Trophoblast cell (in vitro differentiated cells and primary cell): ENCODE results near the gene CLEC20A. TPM values are rescaled to one million over a fixed set of nuclear protein-coding genes. Genes with fewer than 3 reads are reported as not detected.
A peak's percentile ranks its signal among the peaks of the same experiment; 100 is the strongest.

Source experiments
- DNase-seq, 2 donors: peaks; one replicate each; pipeline ENCODE4 v3.0.0-alpha.2; 2016
- H2AFZ ChIP-seq: 2 replicates; pipeline ENCODE4 v1.6.1; 2013; ENCODE audit warnings: low read length, moderate library complexity, mild to moderate bottlenecking; ENCODE audit not compliant: insufficient read depth, poor library complexity
- H2AK5ac ChIP-seq: 2 replicates; pipeline ENCODE4 v1.6.1; 2013; ENCODE audit warnings: mild to moderate bottlenecking, low read length
- H2BK120ac ChIP-seq: 2 replicates; pipeline ENCODE4 v1.6.1; 2013; ENCODE audit warnings: low read length, mild to moderate bottlenecking, moderate library complexity; ENCODE audit not compliant: insufficient read depth, poor library complexity
- H2BK12ac ChIP-seq: 2 replicates; pipeline ENCODE4 v1.6.1; 2013; ENCODE audit warnings: mild to moderate bottlenecking, low read length, moderate library complexity
- H2BK5ac ChIP-seq: 2 replicates; pipeline ENCODE4 v1.6.1; 2013; ENCODE audit warnings: low read length, low read depth, moderate library complexity, mild to moderate bottlenecking; ENCODE audit not compliant: poor library complexity
- H3K14ac ChIP-seq: 2 replicates; pipeline ENCODE4 v1.6.1; 2013; ENCODE audit warnings: mild to moderate bottlenecking, low read length
- H3K18ac ChIP-seq: 2 replicates; pipeline ENCODE4 v1.6.1; 2013; ENCODE audit warnings: mild to moderate bottlenecking, low read length
- H3K23ac ChIP-seq: 2 replicates; pipeline ENCODE4 v1.6.1; 2013; ENCODE audit warnings: low read length
- H3K27ac ChIP-seq: 2 replicates; pipeline ENCODE4 v1.5.1; 2013; ENCODE audit warnings: low read depth, mild to moderate bottlenecking, inconsistent platforms, low read length, moderate library complexity
- H3K27me3 ChIP-seq: 2 replicates; pipeline ENCODE4 v1.6.1; 2013; ENCODE audit warnings: inconsistent platforms, mild to moderate bottlenecking, low read length, moderate library complexity; ENCODE audit not compliant: insufficient read depth
- H3K36me3 ChIP-seq, 2 experiments: 1 replicate in 1 of 2; 2 replicates in 1 of 2; pipeline ENCODE4 v1.6.1; 2013; ENCODE audit warnings: low read length in 2 of 2, mild to moderate bottlenecking in 2 of 2, moderate library complexity in 1 of 2; ENCODE audit not compliant: insufficient read depth in 2 of 2, control insufficient read depth in 1 of 2
- H3K4ac ChIP-seq: 2 replicates; pipeline ENCODE4 v1.6.1; 2013; ENCODE audit warnings: low read depth, mild to moderate bottlenecking, low read length, moderate library complexity
- H3K4me1 ChIP-seq, 2 experiments: 1 replicate in 1 of 2; 2 replicates in 1 of 2; pipeline ENCODE4 v1.6.1; 2013; ENCODE audit warnings: low read length in 2 of 2, mild to moderate bottlenecking in 2 of 2, moderate library complexity in 1 of 2; ENCODE audit not compliant: insufficient read depth in 2 of 2, control insufficient read depth in 1 of 2
- H3K4me2 ChIP-seq: 2 replicates; pipeline ENCODE4 v1.6.1; 2013; ENCODE audit warnings: inconsistent platforms, mild to moderate bottlenecking, low read length, moderate library complexity
- H3K4me3 ChIP-seq: 2 replicates; pipeline ENCODE4 v1.5.1; 2013; ENCODE audit warnings: mild to moderate bottlenecking, low read depth, low read length, inconsistent platforms
- H3K79me1 ChIP-seq: one replicate; pipeline ENCODE4 v1.6.1; 2013; ENCODE audit warnings: low read length
- H3K79me2 ChIP-seq: 2 replicates; pipeline ENCODE4 v1.6.1; 2013; ENCODE audit warnings: low read length, mild to moderate bottlenecking; ENCODE audit not compliant: control insufficient read depth, insufficient read depth, poor library complexity
- H3K9ac ChIP-seq: 2 replicates; pipeline ENCODE4 v1.6.1; 2013; ENCODE audit warnings: mild to moderate bottlenecking, low read length
- H3K9me3 ChIP-seq: 2 replicates; pipeline ENCODE4 v1.6.1; 2013; ENCODE audit warnings: low read depth, mild to moderate bottlenecking, control low read depth, inconsistent platforms, low read length; ENCODE audit not compliant: insufficient read depth
- H4K12ac ChIP-seq: 2 replicates; pipeline ENCODE4 v1.6.1; 2013; ENCODE audit warnings: low read depth, mild to moderate bottlenecking, low read length, moderate library complexity
- H4K8ac ChIP-seq: 2 replicates; pipeline ENCODE4 v1.6.1; 2013; ENCODE audit warnings: low read depth, mild to moderate bottlenecking, low read length, moderate library complexity
- H4K91ac ChIP-seq: one replicate; pipeline ENCODE4 v1.6.1; 2013; ENCODE audit warnings: low read depth, mild to moderate bottlenecking, low read length, moderate library complexity
- WGBS: extraction: QIAGEN DNeasy Blood & Tissue Kit; methylation state at CpG from one replicate; pipeline ENCODE4 v1.1.7; 2013; ENCODE audit warnings: missing lambda C conversion rate; ENCODE audit not compliant: insufficient read length, insufficient coverage; ENCODE audit errors: extremely low coverage; 5-methylcytosine and 5-hydroxymethylcytosine counted together
- polyA plus RNA-seq: library from polyadenylated mRNA; stranded (reverse); fragments of 200-250 nt; gene quantifications from 2 replicates; pipeline ENCODE4 v1.2.3, GENCODE V29; 2013

The CLEC20A gene
- not detected in 2 replicates for polyA plus RNA-seq

DNA sequence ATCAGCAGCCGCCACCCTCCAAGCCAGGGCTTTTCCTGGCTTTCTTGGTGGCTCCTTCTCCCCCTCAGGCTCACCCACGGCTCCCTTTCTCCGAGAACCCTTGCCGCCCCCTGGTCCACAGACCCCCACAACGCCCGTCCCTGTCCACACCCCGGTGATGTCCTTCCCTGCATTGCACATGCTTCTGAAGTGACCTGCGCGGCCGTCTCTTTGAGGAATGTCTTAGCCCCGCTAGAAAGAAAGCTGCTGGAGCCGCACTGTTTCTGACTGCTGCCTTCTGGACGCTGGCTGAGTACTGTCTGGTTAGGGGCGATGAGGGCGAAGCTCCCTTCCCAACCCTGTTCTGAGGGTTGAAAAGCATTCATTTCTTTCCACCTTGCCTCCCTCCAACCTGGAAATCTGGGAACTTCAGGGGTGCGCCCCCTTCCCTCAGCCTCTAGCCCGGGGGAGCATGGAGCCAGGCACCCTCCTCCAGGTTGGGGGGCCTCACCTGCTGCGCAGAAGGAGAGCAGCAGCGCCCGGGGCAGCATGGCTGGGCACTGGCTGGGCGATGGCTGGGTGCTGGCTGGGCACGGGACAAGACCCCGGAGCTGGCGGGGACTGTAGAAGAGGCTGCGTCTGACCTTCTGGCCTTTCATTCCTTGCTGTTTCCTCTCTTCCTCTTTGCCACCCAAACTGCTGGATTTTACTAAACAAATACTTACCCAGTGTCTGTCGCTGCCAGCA is at the start of gene CLEC20A:
CLEC20A (minus strand) TSS at position 555 of the 726 bp plus-strand sequence; CDS start at position 530, 25 bp downstream.
- H3K23ac ChIP-seq: no peak within 1 kb of the TSS
- no peaks in the 10 kb centered on the region for H3K36me3 ChIP-seq
- H3K14ac ChIP-seq: no peak within 1 kb of the TSS
- H3K27me3 ChIP-seq: no peaks in the 10 kb centered on the region
- no peak within 1 kb of the TSS for H3K4ac ChIP-seq
- WGBS: no CpG with 5 or more reads among the region's 26 CpGs
- H3K9me3 ChIP-seq: peaks cover 3% of the 10 kb centered on the region
- H3K4me3 ChIP-seq: no peak within 1 kb of the TSS
- H4K8ac ChIP-seq: no peak within 1 kb of the TSS
- H3K79me2 ChIP-seq: no peaks in the 10 kb centered on the region
- H3K27ac ChIP-seq: no peak within 1 kb of the TSS
- H2AFZ ChIP-seq: no peak within 1 kb of the TSS
- no peak within 1 kb of the TSS for H4K91ac ChIP-seq
- H4K12ac ChIP-seq: no peak within 1 kb of the TSS
- H2AK5ac ChIP-seq: no peak within 1 kb of the TSS
- no peaks in the 10 kb centered on the region for H3K79me1 ChIP-seq
- H2BK12ac ChIP-seq: no peak within 1 kb of the TSS
- H2BK120ac ChIP-seq: no peak within 1 kb of the TSS
- H3K4me1 ChIP-seq: peaks cover 0 to 2% of the 10 kb centered on the region in 2 experiments
- no peak within 1 kb of the TSS for H3K18ac ChIP-seq
- H2BK5ac ChIP-seq: no peak within 1 kb of the TSS
- no peak for DNase-seq
- no peak within 1 kb of the TSS for H3K4me2 ChIP-seq
- H3K9ac ChIP-seq: no peak within 1 kb of the TSS

DNA sequence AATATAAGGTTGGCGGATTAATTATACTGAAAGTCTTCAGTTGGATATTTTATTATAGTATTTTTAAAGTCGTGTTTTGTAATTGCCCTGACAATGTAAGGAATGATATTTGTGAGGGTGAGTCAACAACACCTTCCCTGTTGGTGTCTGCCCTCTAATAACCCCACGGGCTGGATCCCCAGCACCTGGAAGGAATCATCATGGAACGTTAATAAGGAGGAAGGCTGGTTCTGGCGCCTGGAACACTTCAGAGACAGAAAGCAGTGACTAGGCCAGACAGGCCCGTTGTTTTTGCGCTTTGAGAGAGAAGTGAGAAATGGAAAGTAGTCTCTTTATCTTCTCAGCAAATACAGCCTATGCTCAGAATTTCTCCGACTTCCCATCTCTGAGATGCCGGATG is 47.8 kb upstream of the CLEC20A start:
- no peak overlapping the region for H2BK5ac ChIP-seq
- no peak overlapping the region for H3K4ac ChIP-seq
- no peak overlapping the region for H3K23ac ChIP-seq
- H3K4me2 ChIP-seq: no peak overlapping the region
- no peak overlapping the region for H2BK12ac ChIP-seq
- no peak overlapping the region for H3K4me3 ChIP-seq
- H4K91ac ChIP-seq: no peak overlapping the region
- no peak overlapping the region for H4K12ac ChIP-seq
- no peaks in the 10 kb centered on the region for H3K27me3 ChIP-seq
- H3K27ac ChIP-seq: no peak overlapping the region
- no peak overlapping the region for H2AK5ac ChIP-seq
- H4K8ac ChIP-seq: no peak overlapping the region
- H3K79me1 ChIP-seq: peaks cover 5% of the 10 kb centered on the region
- no peak overlapping the region for H3K9ac ChIP-seq
- WGBS: no CpG with 5 or more reads among the region's 9 CpGs
- H3K36me3 ChIP-seq: no peaks in the 10 kb centered on the region
- H3K79me2 ChIP-seq: no peaks in the 10 kb centered on the region
- no peak overlapping the region for H3K14ac ChIP-seq
- H3K4me1 ChIP-seq: peaks cover 3 to 13% of the 10 kb centered on the region in 2 experiments
- H2AFZ ChIP-seq: no peak overlapping the region
- no peak overlapping the region for H3K18ac ChIP-seq
- H3K9me3 ChIP-seq: no peaks in the 10 kb centered on the region
- no peak overlapping the region for H2BK120ac ChIP-seq
- peak in 1 of 2 donors; percentile 48 for DNase-seq

DNA sequence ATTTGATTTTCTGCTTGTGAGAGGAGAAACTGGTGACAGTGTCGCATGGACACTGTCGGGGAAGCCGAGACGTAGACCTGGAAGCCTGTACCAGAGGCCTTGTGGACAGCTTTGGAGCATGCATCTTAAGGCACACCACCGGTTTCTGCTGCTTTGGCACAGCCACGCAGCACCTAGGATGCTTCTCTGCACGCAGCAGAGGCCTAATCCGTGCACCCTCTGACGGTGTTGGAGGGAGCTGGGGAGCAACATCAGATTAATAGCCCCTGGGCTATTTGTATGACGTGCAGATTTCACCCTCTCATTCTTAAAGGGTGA is 46.5 kb upstream of the CLEC20A start:
- Histone ChIP-seq H3K79me1 (peaks cover 5% of the 10 kb centered on the region), H3K4me1 (peaks cover 6 to 16% of the 10 kb centered on the region in 2 experiments), H3K9me3 (no peaks in the 10 kb centered on the region), H2AFZ (peak overlapping the region; percentile 15), H4K8ac (peak overlapping the region; percentile 72), H3K14ac (no peak overlapping the region), H3K9ac (no peak overlapping the region), H3K4me3 (peak overlapping the region; percentile 78), H3K36me3 (no peaks in the 10 kb centered on the region), H2BK12ac (no peak overlapping the region), H4K12ac (no peak overlapping the region), H2AK5ac (no peak overlapping the region), H3K27me3 (no peaks in the 10 kb centered on the region), H3K4me2 (peak overlapping the region; percentile 98), H3K27ac (peak overlapping the region; percentile 70), H3K23ac (no peak overlapping the region), H2BK120ac (no peak overlapping the region), H2BK5ac (no peak overlapping the region), H3K4ac (no peak overlapping the region), H3K18ac (no peak overlapping the region), H4K91ac (no peak overlapping the region), H3K79me2 (no peaks in the 10 kb centered on the region)
- WGBS: no CpG with 5 or more reads among the region's 10 CpGs
- DNase-seq: no peak

DNA sequence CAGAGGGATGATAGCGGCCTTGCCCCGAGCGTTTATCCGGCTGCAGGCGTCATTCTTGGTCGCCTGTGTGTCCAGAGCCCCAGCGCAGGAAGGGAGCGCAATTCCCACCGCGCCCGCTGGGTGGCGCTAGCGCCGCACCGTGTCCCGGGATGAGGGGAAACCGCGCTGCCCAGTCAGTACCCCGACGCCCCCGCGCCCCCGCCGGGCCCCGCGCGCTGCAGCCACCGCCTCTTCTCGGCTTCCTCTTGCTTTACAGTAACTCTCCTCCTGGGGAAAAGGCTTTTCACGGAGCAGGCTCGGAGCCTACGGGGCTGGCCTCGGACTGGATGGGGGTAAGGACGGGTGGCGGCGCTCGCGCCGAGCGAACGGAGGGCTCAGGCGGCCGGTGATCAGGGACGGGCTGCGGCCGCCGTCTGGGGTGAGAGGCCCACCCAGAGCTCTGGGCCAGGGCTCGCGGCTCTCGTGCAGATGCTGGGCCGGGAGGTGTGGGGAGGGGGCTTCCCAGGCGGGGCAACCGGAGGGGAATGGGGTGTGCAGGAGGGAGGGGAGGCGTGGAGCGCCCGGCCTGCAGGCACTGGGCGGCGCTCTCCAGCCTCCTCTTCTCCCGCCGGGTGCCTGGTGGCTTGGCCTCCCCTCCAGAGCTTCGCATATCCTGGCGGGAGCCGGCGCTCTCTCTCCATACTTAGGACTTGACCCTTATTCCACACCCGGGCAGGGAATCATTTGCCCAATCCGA is 46.0 kb upstream of the CLEC20A start:
- Histone ChIP-seq H2BK120ac (peak overlapping the region; percentile 49), H4K12ac (peak overlapping the region; percentile 59), H3K23ac (no peak overlapping the region), H2BK12ac (peak overlapping the region; percentile 47), H3K14ac (peak overlapping the region; percentile 67), H2BK5ac (peak overlapping the region; percentile 55), H4K91ac (peak overlapping the region; percentile 57), H3K18ac (peak overlapping the region; percentile 42), H3K36me3 (no peaks in the 10 kb centered on the region), H3K4me1 (peaks cover 6 to 17% of the 10 kb centered on the region in 2 experiments), H2AFZ (peak overlapping the region; percentile 94), H3K9ac (peak overlapping the region; percentile 70), H3K9me3 (no peaks in the 10 kb centered on the region), H2AK5ac (no peak overlapping the region), H3K4me2 (peak overlapping the region; percentile 98), H4K8ac (peak overlapping the region; percentile 92), H3K4ac (no peak overlapping the region), H3K79me2 (no peaks in the 10 kb centered on the region), H3K27me3 (no peaks in the 10 kb centered on the region), H3K4me3 (peak overlapping the region; percentile 85), H3K79me1 (peaks cover 5% of the 10 kb centered on the region), H3K27ac (peak overlapping the region; percentile 70)
- DNase-seq: peak; percentile 92 to 98
- no CpG with 5 or more reads among the region's 66 CpGs for WGBS
